Mucosa of rectum (tissue), 2 donors: ENCODE results near the gene METTL18.
A peak's percentile ranks its signal among the peaks of the same experiment; 100 is the strongest.
"Not testable (repeated sequence)": the region's sequence is repeated elsewhere in the genome, so short reads cannot be mapped to it uniquely, and the experiment has no call there.

ENCODE experiments used
- H3K27ac ChIP-seq, 2 donors: one replicate each; pipeline ENCODE4 v1.7.0; 2013; ENCODE audit warnings: inconsistent platforms in 2 of 2, low read depth in 2 of 2, low read length in 2 of 2
- H3K27me3 ChIP-seq, 2 donors: one replicate each; pipeline ENCODE4 v1.7.0; 2013; ENCODE audit warnings: low read length in 2 of 2; ENCODE audit not compliant: control insufficient read depth in 2 of 2, insufficient read depth in 2 of 2
- H3K36me3 ChIP-seq, 2 donors: one replicate each; pipeline ENCODE4 v1.7.0; 2013; ENCODE audit warnings: low read length in 2 of 2; ENCODE audit not compliant: control insufficient read depth in 2 of 2, insufficient read depth in 2 of 2
- H3K4me1 ChIP-seq, 2 donors: one replicate each; pipeline ENCODE4 v1.7.0; 2013; ENCODE audit warnings: low read length in 2 of 2, mild to moderate bottlenecking in 1 of 2; ENCODE audit not compliant: control insufficient read depth in 2 of 2, insufficient read depth in 2 of 2
- H3K4me3 ChIP-seq, 2 donors: one replicate each; pipeline ENCODE4 v1.7.0; 2013; ENCODE audit warnings: low read length in 2 of 2
- H3K9ac ChIP-seq, 2 donors: one replicate each; pipeline ENCODE4 v1.7.0; 2013; ENCODE audit warnings: low read length in 2 of 2, low read depth in 1 of 2, mild to moderate bottlenecking in 1 of 2
- H3K9me3 ChIP-seq, 2 donors: one replicate each; pipeline ENCODE4 v1.7.0; 2013; ENCODE audit warnings: low read length in 2 of 2; ENCODE audit not compliant: control insufficient read depth in 2 of 2
- donor health status: healthy.
- donor health status: Normal muscosa, but diverticular disease.

Gene METTL18

DNA sequence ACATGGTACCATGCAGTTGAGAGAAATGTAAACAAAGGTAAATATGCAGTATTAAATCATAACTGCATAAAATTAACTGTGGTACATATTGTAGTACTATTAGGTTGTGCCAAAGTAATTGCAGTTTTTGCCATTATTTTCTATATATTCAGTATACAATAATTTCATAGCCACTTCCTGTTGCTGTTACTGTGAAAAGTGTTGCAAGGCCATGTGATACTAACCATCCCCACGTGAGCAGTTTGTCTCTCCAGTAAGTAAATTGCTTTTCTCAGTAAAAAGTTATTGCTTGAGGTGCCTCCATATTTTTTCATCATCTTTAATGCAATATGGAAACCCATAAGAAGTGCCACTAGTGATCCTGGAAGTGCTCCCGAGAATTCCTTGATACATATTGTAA is 19.6 kb upstream of the METTL18 start:
- H3K27ac ChIP-seq: no peak overlapping the region
- no peaks in the 10 kb centered on the region for H3K27me3 ChIP-seq
- H3K9ac ChIP-seq: no peak overlapping the region
- H3K9me3 ChIP-seq: no peaks in the 10 kb centered on the region
- no peaks in the 10 kb centered on the region for H3K4me1 ChIP-seq
- no peak overlapping the region for H3K4me3 ChIP-seq
- no peaks in the 10 kb centered on the region for H3K36me3 ChIP-seq

DNA sequence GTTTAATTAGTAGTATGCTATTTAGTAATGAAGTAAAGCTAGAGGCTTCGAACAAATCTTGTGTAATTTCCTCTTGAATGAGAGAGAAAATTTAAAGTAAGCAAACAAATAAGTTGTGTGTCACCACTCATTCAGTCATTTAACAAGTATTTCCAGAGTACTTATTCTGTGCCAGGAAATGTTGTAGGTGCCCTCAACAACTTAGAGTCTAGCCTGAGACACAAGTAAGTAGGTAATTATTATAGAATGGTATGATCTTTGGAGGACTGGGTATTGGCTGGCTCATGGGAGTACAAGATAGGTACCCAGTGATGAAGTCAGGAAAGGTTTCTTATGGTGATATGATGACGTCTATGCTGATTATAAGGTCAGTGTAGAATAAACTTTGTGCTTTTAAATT is 17.4 kb upstream of the METTL18 start:
- Histone ChIP-seq H3K27me3 (no peaks in the 10 kb centered on the region), H3K27ac (no peak overlapping the region), H3K4me1 (no peaks in the 10 kb centered on the region), H3K4me3 (no peak overlapping the region), H3K9ac (no peak overlapping the region), H3K9me3 (no peaks in the 10 kb centered on the region), H3K36me3 (no peaks in the 10 kb centered on the region)

DNA sequence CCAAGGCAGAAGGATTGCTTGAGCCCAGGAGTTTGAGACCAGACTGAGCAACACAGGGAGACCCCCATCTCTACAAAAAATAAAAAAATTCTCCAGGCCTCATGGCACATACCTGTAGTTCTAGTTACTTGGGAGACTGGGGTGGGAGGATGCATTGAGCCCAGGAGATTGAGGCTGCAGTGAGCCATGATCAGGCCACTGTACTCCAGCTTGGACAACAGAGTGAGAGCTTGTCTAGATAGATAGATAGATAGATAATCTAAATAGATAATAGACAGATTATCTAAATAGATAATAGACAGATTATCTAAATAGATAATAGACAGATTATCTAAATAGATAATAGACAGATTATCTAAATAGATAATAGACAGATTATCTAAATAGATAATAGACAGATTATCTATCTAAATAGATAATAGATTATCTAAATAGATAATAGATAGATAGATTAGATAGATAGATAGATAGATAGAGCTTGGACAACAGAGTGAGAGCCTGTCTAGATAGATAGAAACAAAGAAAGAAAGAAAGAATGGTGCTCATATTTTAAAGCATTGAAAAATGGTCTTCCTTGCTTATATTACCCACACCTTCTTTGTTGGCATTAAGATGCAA is 16.8 kb upstream of the METTL18 start:
- not testable (repeated sequence) for H3K9ac ChIP-seq, H3K4me3 ChIP-seq, H3K27ac ChIP-seq, H3K27me3 ChIP-seq, H3K9me3 ChIP-seq, H3K36me3 ChIP-seq, H3K4me1 ChIP-seq

DNA sequence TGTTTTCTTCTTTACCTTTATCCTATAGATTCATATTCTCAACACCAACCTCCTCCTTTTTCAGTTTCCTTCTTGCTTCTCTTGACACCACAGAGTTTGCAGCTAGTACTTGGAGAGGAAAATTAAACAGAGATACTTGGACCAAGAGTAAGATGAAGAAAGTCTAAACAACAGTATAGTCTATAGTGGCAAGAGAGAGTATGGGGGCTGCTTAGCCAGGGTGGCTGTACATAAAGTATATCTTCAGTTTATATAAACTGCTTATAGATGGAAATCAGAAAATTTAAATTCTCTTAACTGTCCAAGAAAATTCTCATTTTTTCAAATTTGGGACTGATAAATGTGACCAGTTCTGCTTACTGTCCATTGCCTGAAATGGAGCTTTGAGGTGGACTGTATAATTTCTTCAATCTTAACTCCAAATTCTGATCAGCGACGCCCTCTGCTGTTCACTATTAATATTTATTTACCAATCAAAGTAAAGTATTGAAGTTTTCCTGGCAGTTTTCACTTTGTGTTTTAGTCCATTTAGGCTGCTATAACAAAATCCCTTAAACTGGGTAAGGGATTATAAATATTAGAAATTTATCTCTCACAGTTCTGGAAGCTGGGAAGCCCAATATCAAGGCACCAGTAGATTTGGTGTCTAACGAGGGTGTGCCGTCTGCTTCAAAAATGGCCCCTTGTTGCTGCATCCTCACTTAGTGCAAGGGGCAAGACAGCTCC is 14.8 kb upstream of the METTL18 start:
- H3K9me3 ChIP-seq: no peaks in the 10 kb centered on the region
- peaks cover 0 to 7% of the 10 kb centered on the region in 2 donors for H3K36me3 ChIP-seq
- no peaks in the 10 kb centered on the region for H3K4me1 ChIP-seq
- no peaks in the 10 kb centered on the region for H3K27me3 ChIP-seq
- H3K27ac ChIP-seq: no peak overlapping the region
- no peak overlapping the region for H3K4me3 ChIP-seq
- no peak overlapping the region for H3K9ac ChIP-seq

DNA sequence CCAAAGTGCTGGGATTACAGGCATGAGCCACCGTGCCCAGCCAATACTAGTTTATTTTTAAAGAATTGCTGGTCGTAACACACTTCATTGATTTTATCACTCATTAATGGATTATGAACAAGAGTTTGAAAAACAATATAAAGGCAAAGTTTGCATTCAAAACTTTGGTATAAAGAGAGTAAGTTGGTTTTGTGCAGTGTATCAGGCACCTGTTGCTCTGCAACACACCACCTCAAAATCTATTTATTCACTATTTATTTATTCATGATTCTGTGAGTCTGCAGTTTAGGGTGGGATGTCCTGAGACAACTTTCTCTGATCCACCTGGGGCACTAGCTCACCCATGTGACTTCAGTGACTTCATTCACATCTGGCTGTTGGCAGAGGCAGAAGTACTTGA is 10.2 kb upstream of the METTL18 start:
- no peak overlapping the region for H3K4me3 ChIP-seq
- H3K27ac ChIP-seq: no peak overlapping the region
- no peaks in the 10 kb centered on the region for H3K27me3 ChIP-seq
- H3K4me1 ChIP-seq: no peaks in the 10 kb centered on the region
- no peaks in the 10 kb centered on the region for H3K9me3 ChIP-seq
- no peak overlapping the region for H3K9ac ChIP-seq
- H3K36me3 ChIP-seq: peaks cover 4 to 7% of the 10 kb centered on the region in 2 donors

DNA sequence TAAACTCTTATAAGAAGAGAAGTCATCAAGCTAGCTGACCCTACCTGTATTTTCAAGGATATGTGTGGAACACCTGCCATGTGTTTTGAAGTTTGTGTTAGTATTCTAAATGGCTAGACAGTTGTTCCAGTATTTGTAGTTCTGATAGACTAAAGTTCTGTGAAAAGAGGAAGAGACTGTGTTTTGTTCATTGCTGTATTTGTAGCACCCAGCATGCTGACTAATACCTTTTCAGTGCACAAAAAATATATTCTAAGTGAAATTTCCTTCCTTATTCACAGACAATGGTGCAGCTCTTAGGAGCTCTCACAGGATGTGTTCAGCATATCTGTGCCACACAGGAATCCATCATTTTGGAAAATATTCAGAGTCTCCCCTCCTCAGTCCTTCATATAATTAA is 8.2 kb upstream of the METTL18 start:
- H3K9ac ChIP-seq: no peak overlapping the region
- H3K4me1 ChIP-seq: no peaks in the 10 kb centered on the region
- no peaks in the 10 kb centered on the region for H3K9me3 ChIP-seq
- H3K4me3 ChIP-seq: no peak overlapping the region
- peaks cover 4 to 7% of the 10 kb centered on the region in 2 donors for H3K36me3 ChIP-seq
- H3K27ac ChIP-seq: no peak overlapping the region
- H3K27me3 ChIP-seq: no peaks in the 10 kb centered on the region

DNA sequence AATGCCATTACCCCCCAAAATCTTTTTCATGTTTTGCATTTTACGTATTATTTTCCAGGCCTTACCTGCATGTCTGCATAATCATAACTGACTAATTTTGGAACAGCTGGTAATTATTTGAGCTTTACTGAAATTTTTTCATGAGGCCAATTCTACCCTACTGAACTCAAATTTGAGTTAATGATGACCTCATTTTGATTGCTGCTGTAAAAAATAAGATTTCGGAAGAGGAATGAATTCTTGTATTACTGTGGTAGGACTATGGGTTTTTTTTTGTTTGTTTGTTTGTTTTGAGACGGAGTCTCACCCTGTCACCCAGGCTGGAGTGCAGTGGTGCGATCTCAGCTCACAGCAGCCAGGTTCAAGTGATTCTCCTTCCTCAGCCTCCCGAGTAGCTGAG is 2.6 kb upstream of the METTL18 start:
- no peak overlapping the region for H3K9ac ChIP-seq

DNA sequence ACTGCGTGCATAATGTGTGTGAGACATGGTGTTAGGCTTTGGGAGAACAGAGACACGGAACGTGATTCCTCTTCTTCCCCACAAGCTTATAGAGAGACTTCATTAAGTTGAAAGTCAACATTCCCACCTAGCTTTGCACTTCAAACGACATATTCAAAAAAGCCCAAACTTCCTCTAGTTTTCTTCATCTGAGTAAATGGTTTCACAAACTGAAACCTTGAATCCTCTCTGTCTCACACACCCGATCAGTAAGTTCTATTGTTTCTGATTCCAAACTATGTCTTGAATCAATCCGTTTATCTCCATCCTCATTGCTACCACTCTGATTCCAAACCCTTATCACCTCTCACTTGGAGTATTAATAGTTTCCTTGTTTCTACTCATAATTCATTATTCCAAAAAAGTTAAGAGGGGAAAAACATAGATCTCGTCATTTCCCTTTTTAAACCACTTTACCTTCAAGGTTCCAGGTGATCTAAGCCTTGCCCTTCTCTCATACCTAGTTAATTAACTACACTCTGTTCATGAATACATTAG is 1.6 kb upstream of the METTL18 start:
- Histone ChIP-seq H3K36me3 (no peaks in the 10 kb centered on the region), H3K27ac (no peak overlapping the region), H3K9ac (no peak overlapping the region), H3K27me3 (no peaks in the 10 kb centered on the region), H3K4me3 (no peak overlapping the region), H3K4me1 (peaks cover 0 to 11% of the 10 kb centered on the region in 2 donors), H3K9me3 (no peaks in the 10 kb centered on the region)

More for the DNA sequence above, 2.6 kb upstream of the METTL18 start:
- H3K4me3 ChIP-seq: no peak overlapping the region
- no peaks in the 10 kb centered on the region for H3K27me3 ChIP-seq
- H3K4me1 ChIP-seq: peaks cover 0 to 11% of the 10 kb centered on the region in 2 donors
- H3K36me3 ChIP-seq: no peaks in the 10 kb centered on the region
- no peaks in the 10 kb centered on the region for H3K9me3 ChIP-seq
- H3K27ac ChIP-seq: no peak overlapping the region

DNA sequence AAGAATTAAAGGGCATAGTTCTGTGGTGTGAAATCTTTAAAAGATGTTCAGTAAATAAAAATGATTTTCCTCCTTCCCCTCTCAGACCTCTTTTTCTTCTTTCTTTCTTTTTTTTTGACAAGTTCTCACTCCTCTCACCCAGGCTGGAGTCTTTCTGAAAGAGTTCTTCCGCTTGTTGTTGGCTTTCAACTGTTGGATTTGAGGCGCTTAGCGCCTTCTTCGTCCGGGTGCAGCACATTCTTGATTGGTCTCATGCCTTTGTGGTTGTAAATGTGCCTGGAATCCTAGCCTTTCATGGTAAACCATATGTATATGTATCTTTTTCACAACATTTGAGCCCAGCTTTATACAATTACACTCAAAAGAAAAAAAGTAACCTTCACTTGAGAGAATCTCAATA is 980 bp upstream of the METTL18 start:
- Histone ChIP-seq H3K9me3 (no peaks in the 10 kb centered on the region), H3K27me3 (no peaks in the 10 kb centered on the region), H3K4me1 (peaks cover 0 to 11% of the 10 kb centered on the region in 2 donors), H3K9ac (peak overlapping the region; percentile 86 to 93), H3K36me3 (no peaks in the 10 kb centered on the region), H3K4me3 (peak overlapping the region; percentile 95 to 98), H3K27ac (no peak overlapping the region)

DNA sequence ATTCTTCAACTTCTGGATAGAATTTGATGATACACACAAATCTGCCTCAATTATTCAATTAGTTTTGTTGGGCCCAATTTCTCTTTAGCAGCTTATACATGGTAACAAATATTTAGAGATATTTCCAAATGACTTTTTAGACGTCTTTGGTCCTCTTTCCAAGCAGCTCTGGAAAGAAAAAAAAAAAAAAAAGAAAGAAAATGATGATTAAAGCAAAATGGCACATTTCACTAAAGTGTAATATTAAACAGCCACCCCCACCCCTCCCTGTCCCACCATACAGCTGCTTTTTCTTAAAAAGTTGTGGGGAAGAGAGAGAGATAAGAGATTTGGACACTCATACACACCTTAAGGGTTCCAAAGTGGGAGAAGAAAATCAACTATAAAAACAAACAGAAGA is 977 bp downstream of the METTL18 start:
- Histone ChIP-seq H3K27ac (no peak overlapping the region), H3K9ac (peak overlapping the region; percentile 86 to 93), H3K4me3 (peak overlapping the region; percentile 95 to 98), H3K4me1 (peaks cover 0 to 11% of the 10 kb centered on the region in 2 donors), H3K36me3 (no peaks in the 10 kb centered on the region), H3K9me3 (no peaks in the 10 kb centered on the region), H3K27me3 (no peaks in the 10 kb centered on the region)
